B cell (primary cell): Measurements from ENCODE around the gene INF2. TPM values are rescaled to one million over a fixed set of nuclear protein-coding genes. Genes with fewer than 3 reads are reported as not detected.

ENCODE experiments used
- ATAC-seq: fragments of 200-7000 bp; cut with Tn5 transposase; one replicate; pipeline ENCODE4 v1.10.0; 2021; ENCODE audit warnings: low read depth, mild to moderate bottlenecking, moderate number of reproducible peaks, moderate library complexity
- CTCF ChIA-PET: fragments of 350-600 bp; sonication (Branson Sonifier 250); formaldehyde crosslinking; loops from one replicate; lab custom pipeline; 2021; ENCODE audit warnings: antibody characterized with exemption, inconsistent platforms; lab: Charles Lee
- POLR2A ChIA-PET: fragments of 350-600 bp; sonication (Branson Sonifier 250); formaldehyde crosslinking; loops from one replicate; lab custom pipeline; 2021; ENCODE audit warnings: antibody characterized with exemption; lab: Charles Lee
- DNase-seq: peaks from one replicate; pipeline ENCODE4 v3.0.0; 2013
- H2AFZ ChIP-seq: 2 replicates; pipeline ENCODE4 v1.6.1; 2012; ENCODE audit warnings: mild to moderate bottlenecking, low read depth, low read length; ENCODE audit not compliant: insufficient read depth, poor library complexity, severe bottlenecking
- H3K27ac ChIP-seq, 2 donors: 1 replicate in 1 of 2; 2 replicates in 1 of 2; pipeline ENCODE4 v1.5.1; 2012 to 2013; ENCODE audit warnings: low read length in 2 of 2, mild to moderate bottlenecking in 2 of 2, moderate library complexity in 1 of 2
- H3K27me3 ChIP-seq, 4 experiments: fragments of 200-600 bp in 1 of 4; sonication (generic) in 1 of 4; replicated peaks in 1 of 4; 1 replicate in 2 of 4; 2 replicates in 2 of 4; pipeline versions ENCODE4 v1.6.1 to v1.7.0; 2013 to 2016; ENCODE audit warnings: low read length in 3 of 4, mild to moderate bottlenecking in 2 of 4, mixed read lengths in 1 of 4, moderate library complexity in 1 of 4; ENCODE audit not compliant: insufficient read depth in 4 of 4, control insufficient read depth in 3 of 4; ENCODE audit errors: control extremely low read depth in 1 of 4
- H3K36me3 ChIP-seq, 2 experiments: replicated peaks in 1 of 2; 1 replicate in 1 of 2; 2 replicates in 1 of 2; pipeline versions ENCODE4 v1.6.1 to v1.7.1; 2013; ENCODE audit warnings: low read length in 1 of 2; ENCODE audit not compliant: insufficient read depth in 2 of 2, control insufficient read depth in 1 of 2; ENCODE audit errors: control extremely low read depth in 1 of 2, extremely low read depth in 1 of 2
- H3K4me1 ChIP-seq, 2 donors: fragments of 200-600 bp in 1 of 2; sonication (generic) in 1 of 2; 1 replicate in 1 of 2; 2 replicates in 1 of 2; pipeline versions ENCODE4 v1.5.1 to v1.6.1; 2013 to 2017; ENCODE audit warnings: low read length in 2 of 2; ENCODE audit not compliant: control insufficient read depth in 2 of 2, insufficient read depth in 2 of 2
- H3K4me2 ChIP-seq: replicated peaks from 2 replicates; pipeline ENCODE3; 2012; ENCODE audit warnings: mild to moderate bottlenecking, low read depth, low read length; ENCODE audit not compliant: poor library complexity, severe bottlenecking
- H3K4me3 ChIP-seq, 5 experiments: fragments of 200-600 bp in 1 of 5; sonication (generic) in 1 of 5; 1 replicate in 3 of 5; 2 replicates in 2 of 5; pipeline versions ENCODE4 v1.5.1 to v1.7.0; 2011 to 2016; ENCODE audit warnings: low read length in 4 of 5, mild to moderate bottlenecking in 4 of 5, low read depth in 2 of 5, control low read depth in 1 of 5, moderate library complexity in 1 of 5; ENCODE audit not compliant: insufficient read depth in 1 of 5; ENCODE audit errors: control extremely low read depth in 1 of 5, extremely low read depth in 1 of 5
- H3K79me2 ChIP-seq: fragments of 200-600 bp; sonication (generic); one replicate; pipeline ENCODE4 v1.6.0; 2016; ENCODE audit warnings: low read length; ENCODE audit not compliant: control insufficient read depth, insufficient read depth
- H3K9ac ChIP-seq: fragments of 200-600 bp; sonication (generic); 2 replicates; pipeline ENCODE4 v1.6.1; 2017; ENCODE audit warnings: mild to moderate bottlenecking, low read length, moderate library complexity
- H3K9me3 ChIP-seq, 3 donors: one replicate each; pipeline versions ENCODE4 v1.6.1 to v1.7.1; 2013; ENCODE audit warnings: low read length in 2 of 3; ENCODE audit not compliant: control insufficient read depth in 2 of 3, insufficient read depth in 1 of 3; ENCODE audit errors: control extremely low read depth in 1 of 3
- H4K20me1 ChIP-seq: 2 replicates; pipeline ENCODE4 v1.6.0; 2012; ENCODE audit warnings: mild to moderate bottlenecking, low read length; ENCODE audit not compliant: insufficient read depth, control insufficient read depth, poor library complexity, severe bottlenecking
- H3K27ac Mint-ChIP-seq: one replicate; pipeline ENCODE4 v1.8.0; 2021; ENCODE audit warnings: mixed read lengths
- H3K27me3 Mint-ChIP-seq: one replicate; pipeline ENCODE4 v1.8.0; 2021; ENCODE audit warnings: mixed read lengths
- H3K4me1 Mint-ChIP-seq: one replicate; pipeline ENCODE4 v1.8.0; 2021; ENCODE audit warnings: mixed read lengths
- H3K4me3 Mint-ChIP-seq: one replicate; pipeline ENCODE4 v1.8.0; 2021; ENCODE audit warnings: mixed read lengths
- H3K9me3 Mint-ChIP-seq: one replicate; pipeline ENCODE4 v1.8.0; 2022; ENCODE audit warnings: mixed read lengths; ENCODE audit not compliant: insufficient read depth
- CTCF ChIP-seq: fragments of 200-600 bp; IDR thresholded peaks from one replicate; pipeline ENCODE4 v1.8.0; 2022; ENCODE audit warnings: antibody characterized with exemption, mild to moderate bottlenecking
- EZH2 ChIP-seq: IDR thresholded peaks from 2 replicates; pipeline ENCODE4 v1.6.1; 2012; ENCODE audit warnings: borderline replicate concordance, low read depth, mild to moderate bottlenecking, moderate library complexity, low read length; ENCODE audit not compliant: insufficient read depth, poor library complexity, severe bottlenecking
- WGBS: methylation state at CpG from one replicate; pipeline ENCODE4 v1.1.5; 2013; ENCODE audit warnings: missing lambda C conversion rate; ENCODE audit not compliant: insufficient coverage; 5-methylcytosine and 5-hydroxymethylcytosine counted together
- intact Hi-C: fragments of 100-400 bp; cut with micrococcal nuclease; formaldehyde crosslinking; loops from one replicate; pipeline ENCODE4 v1.10.0; 2022
- polyA plus RNA-seq: library from polyadenylated mRNA; depleted of rRNA; stranded (reverse); fragments of >200 nt; gene quantifications from 2 replicates; pipeline ENCODE4 v1.2.3, GENCODE V29; 2012
- total RNA-seq, 2 donors: library from RNA; stranded (reverse); fragments of 120-200 nt in 1 of 2; gene quantifications; 1 replicate in 1 of 2; 2 replicates in 1 of 2; pipeline versions ENCODE4 v1.2.3 to v1.2.4, GENCODE V29; 2013 to 2022

The INF2 gene
- total and polyA plus RNA-seq, 2 donors (not counting 1 experiment from before 2014, with no cell fraction given) = 90.2 to 100 TPM

GRCh38 chr14:104696671-104697316 lies 7.4 kb downstream of the INF2 start:
- Histone ChIP-seq H3K4me2 (no peak overlapping the region), H3K27me3 (no peaks in the 10 kb centered on the region), H3K27ac (no peak overlapping the region), H3K36me3 (peaks cover 0 to 13% of the 10 kb centered on the region in 2 experiments), H3K9me3 (no peaks in the 10 kb centered on the region), H3K9ac (no peak overlapping the region), H3K4me3 (no peak overlapping the region), H2AFZ (no peak overlapping the region), H4K20me1 (peaks cover 89% of the 10 kb centered on the region), H3K4me1 (peaks cover 14 to 43% of the 10 kb centered on the region in 2 donors), H3K79me2 (peaks cover 63% of the 10 kb centered on the region)
- no peak for ATAC-seq
- intact Hi-C loops = no loop called here
- Mint-ChIP-seq H3K27me3 (no peaks in the 10 kb centered on the region), H3K27ac (no peak overlapping the region), H3K9me3 (no peaks in the 10 kb centered on the region), H3K4me3 (no peak overlapping the region), H3K4me1 (peaks cover 37% of the 10 kb centered on the region)
- CTCF ChIA-PET = interaction anchor here (1.2 to 1.5 kb wide), 4 partner anchors 10 to 45 kb away, joined by 3 to 6 read pairs (median 4); no protein-coding TSS in a partner anchor
- WGBS = 94% methylated on average over 14 of the region's 14 CpGs
- TF ChIP-seq EZH2 (no peak), CTCF (no peak)
- no peak for DNase-seq
- POLR2A ChIA-PET = interaction anchor here (0.6 kb wide), 1 partner anchor 56 kb away, joined by 3 read pairs; the partner anchor contains the start of gene SIVA1

- Histone ChIP-seq H4K20me1 (peaks cover 84% of the 10 kb centered on the region), H3K27ac (no peak overlapping the region), H2AFZ (no peak overlapping the region), H3K4me1 (peaks cover 14 to 38% of the 10 kb centered on the region in 2 donors), H3K4me2 (no peak overlapping the region), H3K9me3 (no peaks in the 10 kb centered on the region), H3K9ac (no peak overlapping the region), H3K4me3 (no peak overlapping the region), H3K27me3 (no peaks in the 10 kb centered on the region), H3K79me2 (peaks cover 58% of the 10 kb centered on the region), H3K36me3 (peaks cover 0 to 15% of the 10 kb centered on the region in 2 experiments)
- DNase-seq (no peak), ATAC-seq (no peak)
- H3K27ac Mint-ChIP-seq = peak overlapping the region; percentile 50
- intact Hi-C loops = no loop called here
- CTCF ChIA-PET = interaction anchor here (1.2 to 1.5 kb wide), 3 partner anchors 9 to 45 kb away, joined by 3 to 6 read pairs (median 4); no protein-coding TSS in a partner anchor
- H3K27me3 Mint-ChIP-seq = no peaks in the 10 kb centered on the region
- no peaks in the 10 kb centered on the region for H3K9me3 Mint-ChIP-seq
- 96% methylated on average over 10 of the region's 10 CpGs for WGBS
- peaks cover 34% of the 10 kb centered on the region for H3K4me1 Mint-ChIP-seq
- no peak overlapping the region for H3K4me3 Mint-ChIP-seq
- POLR2A ChIA-PET = interaction anchor here (0.6 kb wide), 2 partner anchors 56 to 462 kb away, joined by 3 to 11 read pairs; partner anchors contain the start of gene SIVA1
- no peak for TF ChIP-seq EZH2
- no peak for TF ChIP-seq CTCF
Observed at GRCh38 chr14:104697317-104697703, 7.9 kb downstream of the INF2 start.
